Inflammatory macrophage treated with lipopolysaccharide for 4 hours (primary cell): Measurements from ENCODE around the gene GABRR2.
"Not testable (repeated sequence)": the region's sequence is repeated elsewhere in the genome, so short reads cannot be mapped to it uniquely, and the experiment has no call there.

ENCODE experiments used
- DNase-seq: peaks from one replicate; pipeline ENCODE4 v3.0.0-alpha.2; 2020

GABRR2 gene

GRCh38 chr6:89323511-89323971 lies 8.4 kb upstream of the GABRR2 start:
- peak; percentile 78 for DNase-seq

GRCh38 chr6:89321131-89321970 lies 6.3 kb upstream of the GABRR2 start:
- peak; percentile 91 for DNase-seq

- DNase-seq: no peak
Measured at GRCh38 chr6:89320012-89320559, 5.0 kb upstream of the GABRR2 start.

- no peak for DNase-seq
Measured at GRCh38 chr6:89317067-89317466, 2.0 kb upstream of the GABRR2 start.

GRCh38 chr6:89314692-89315091 lies 407 bp downstream of the GABRR2 start:
- no peak for DNase-seq

- peak; percentile 67 for DNase-seq
Measured at GRCh38 chr6:89313006-89313405, 2.1 kb downstream of the GABRR2 start.

GRCh38 chr6:89311853-89312531 lies 3.1 kb downstream of the GABRR2 start:
- DNase-seq: peak; percentile 36

GRCh38 chr6:89311530-89311852 lies 3.6 kb downstream of the GABRR2 start:
- DNase-seq: no peak

- DNase-seq: peak; percentile 80
Measured at GRCh38 chr6:89310929-89311328, 4.2 kb downstream of the GABRR2 start.

- DNase-seq: peak; percentile 68
Measured at GRCh38 chr6:89308525-89309395, 6.3 kb downstream of the GABRR2 start.

GRCh38 chr6:89304517-89304916 lies 10.6 kb downstream of the GABRR2 start:
- DNase-seq: not testable (repeated sequence)

GRCh38 chr6:89302936-89303335 lies 12.2 kb downstream of the GABRR2 start:
- DNase-seq: no peak

- no peak for DNase-seq
Measured at GRCh38 chr6:89302195-89302770, 12.8 kb downstream of the GABRR2 start.

GRCh38 chr6:89301586-89302194 lies 13.4 kb downstream of the GABRR2 start:
- no peak for DNase-seq

GRCh38 chr6:89299466-89299850 lies 15.6 kb downstream of the GABRR2 start:
- DNase-seq: no peak

- DNase-seq: peak; percentile 61
Measured at GRCh38 chr6:89298680-89299465, 16.2 kb downstream of the GABRR2 start.

- peak; percentile 46 for DNase-seq
Measured at GRCh38 chr6:89297695-89298351, 17.3 kb downstream of the GABRR2 start.

GRCh38 chr6:89295981-89296380 lies 19.1 kb downstream of the GABRR2 start:
- no peak for DNase-seq

- DNase-seq: not testable (repeated sequence)
Measured at GRCh38 chr6:89295116-89295515, 20.0 kb downstream of the GABRR2 start.

- no peak for DNase-seq
Measured at GRCh38 chr6:89291256-89291819, 23.8 kb downstream of the GABRR2 start.
